Activated T-helper 17 cell treated with anti-CD3 and anti-CD28 coated beads, Interleukin-2, amount 50 U/mL, for 72 hours (primary cell): ENCODE results near the gene ASB16. TPM values are rescaled to one million over a fixed set of nuclear protein-coding genes. Genes with fewer than 3 reads are reported as not detected.
"Not testable (repeated sequence)": the region's sequence is repeated elsewhere in the genome, so short reads cannot be mapped to it uniquely, and the experiment has no call there.

Source experiments
- ATAC-seq: fragments of 150-1000 bp; cut with Tn5 transposase; replicated peaks from 2 replicates; pipeline ENCODE4 v1.10.0; 2021; ENCODE audit warnings: mild to moderate bottlenecking, moderate library complexity
- H3K27ac Mint-ChIP-seq: one replicate; pipeline ENCODE4 v1.8.0; 2022; ENCODE audit warnings: mixed read lengths
- H3K27me3 Mint-ChIP-seq: one replicate; pipeline ENCODE4 v1.8.0; 2022; ENCODE audit warnings: mixed read lengths
- H3K36me3 Mint-ChIP-seq: one replicate; pipeline ENCODE4 v1.8.0; 2022; ENCODE audit warnings: low read depth, mild to moderate bottlenecking, mixed read lengths
- H3K4me1 Mint-ChIP-seq: one replicate; pipeline ENCODE4 v1.8.0; 2022; ENCODE audit warnings: mixed read lengths
- H3K4me3 Mint-ChIP-seq: one replicate; pipeline ENCODE4 v1.8.0; 2022; ENCODE audit warnings: mild to moderate bottlenecking, mixed read lengths
- H3K9me3 Mint-ChIP-seq: one replicate; pipeline ENCODE4 v1.8.0; 2022; ENCODE audit warnings: mixed read lengths
- total RNA-seq, 2 donors: library from RNA; stranded (reverse); gene quantifications; one replicate each; pipeline ENCODE4 v1.2.3, GENCODE V29; 2022

Gene ASB16
- total RNA-seq, 2 donors from 2014 or later: 0.22 to 0.58 TPM

- Mint-ChIP-seq H3K27ac (peak overlapping the region; percentile 82), H3K4me3 (peak overlapping the region; percentile 61), H3K4me1 (peaks cover 6% of the 10 kb centered on the region), H3K9me3 (no peaks in the 10 kb centered on the region), H3K27me3 (no peaks in the 10 kb centered on the region), H3K36me3 (no peaks in the 10 kb centered on the region)
- peak; percentile 84 for ATAC-seq
These were observed 32.4 kb upstream of the ASB16 start for GRCh38 chr17:44137891-44138709.

- not testable (repeated sequence) for H3K27me3 Mint-ChIP-seq, H3K4me1 Mint-ChIP-seq, H3K9me3 Mint-ChIP-seq, ATAC-seq, H3K4me3 Mint-ChIP-seq, H3K27ac Mint-ChIP-seq
- peaks cover 41% of the 10 kb centered on the region for H3K36me3 Mint-ChIP-seq
These were observed 26.6 kb upstream of the ASB16 start for GRCh38 chr17:44143921-44144320.

- no peak for ATAC-seq
- no peaks in the 10 kb centered on the region for H3K4me1 Mint-ChIP-seq
- peaks cover 52% of the 10 kb centered on the region for H3K36me3 Mint-ChIP-seq
- H3K27me3 Mint-ChIP-seq: no peaks in the 10 kb centered on the region
- no peaks in the 10 kb centered on the region for H3K9me3 Mint-ChIP-seq
- no peak overlapping the region for H3K4me3 Mint-ChIP-seq
- no peak overlapping the region for H3K27ac Mint-ChIP-seq
These were observed 25.4 kb upstream of the ASB16 start for GRCh38 chr17:44144966-44145739.

- Mint-ChIP-seq H3K4me3 (no peak overlapping the region), H3K4me1 (no peaks in the 10 kb centered on the region), H3K27me3 (no peaks in the 10 kb centered on the region), H3K27ac (no peak overlapping the region), H3K36me3 (peaks cover 60% of the 10 kb centered on the region), H3K9me3 (no peaks in the 10 kb centered on the region)
- no peak for ATAC-seq
These were observed 23.8 kb upstream of the ASB16 start for GRCh38 chr17:44146375-44147346.

GRCh38 chr17:44147812-44148211, 22.7 kb upstream of the ASB16 start:
- Mint-ChIP-seq H3K4me3 (no peak overlapping the region), H3K4me1 (no peaks in the 10 kb centered on the region), H3K9me3 (no peaks in the 10 kb centered on the region), H3K27ac (no peak overlapping the region), H3K27me3 (no peaks in the 10 kb centered on the region), H3K36me3 (peaks cover 69% of the 10 kb centered on the region)
- no peak for ATAC-seq

GRCh38 chr17:44149066-44149465, 21.4 kb upstream of the ASB16 start:
- H3K27me3 Mint-ChIP-seq, H3K9me3 Mint-ChIP-seq, H3K27ac Mint-ChIP-seq, H3K4me1 Mint-ChIP-seq, H3K4me3 Mint-ChIP-seq, ATAC-seq: not testable (repeated sequence)
- peaks cover 72% of the 10 kb centered on the region for H3K36me3 Mint-ChIP-seq

- Mint-ChIP-seq H3K4me3 (no peak overlapping the region), H3K4me1 (no peaks in the 10 kb centered on the region), H3K36me3 (peaks cover 72% of the 10 kb centered on the region), H3K9me3 (no peaks in the 10 kb centered on the region), H3K27ac (no peak overlapping the region), H3K27me3 (no peaks in the 10 kb centered on the region)
- no peak for ATAC-seq
These were observed 20.7 kb upstream of the ASB16 start for GRCh38 chr17:44149750-44150329.

- Mint-ChIP-seq H3K27me3 (no peaks in the 10 kb centered on the region), H3K9me3 (no peaks in the 10 kb centered on the region), H3K4me1 (no peaks in the 10 kb centered on the region), H3K36me3 (peaks cover 43% of the 10 kb centered on the region), H3K4me3 (no peak overlapping the region), H3K27ac (no peak overlapping the region)
- ATAC-seq: no peak
These were observed 17.6 kb upstream of the ASB16 start for GRCh38 chr17:44152875-44153274.

- H3K4me1 Mint-ChIP-seq: peaks cover 7% of the 10 kb centered on the region
These were observed 15.0 kb upstream of the ASB16 start for GRCh38 chr17:44155488-44155887.

GRCh38 chr17:44159519-44160210, 10.8 kb upstream of the ASB16 start:
- peaks cover 5% of the 10 kb centered on the region for H3K36me3 Mint-ChIP-seq
- peak overlapping the region; percentile 50 for H3K4me3 Mint-ChIP-seq
- ATAC-seq: peak; percentile 74
- H3K27ac Mint-ChIP-seq: peak overlapping the region; percentile 42
- peaks cover 7% of the 10 kb centered on the region for H3K4me1 Mint-ChIP-seq
- H3K9me3 Mint-ChIP-seq: no peaks in the 10 kb centered on the region
- no peaks in the 10 kb centered on the region for H3K27me3 Mint-ChIP-seq

More at GRCh38 chr17:44155488-44155887, 15.0 kb upstream of the ASB16 start:
- Mint-ChIP-seq H3K27me3 (no peaks in the 10 kb centered on the region), H3K9me3 (no peaks in the 10 kb centered on the region), H3K27ac (no peak overlapping the region), H3K36me3 (peaks cover 22% of the 10 kb centered on the region), H3K4me3 (no peak overlapping the region)
- no peak for ATAC-seq

- H3K9me3 Mint-ChIP-seq: no peaks in the 10 kb centered on the region
- no peak overlapping the region for H3K27ac Mint-ChIP-seq
- no peaks in the 10 kb centered on the region for H3K36me3 Mint-ChIP-seq
- no peak overlapping the region for H3K4me3 Mint-ChIP-seq
- H3K27me3 Mint-ChIP-seq: no peaks in the 10 kb centered on the region
- no peak for ATAC-seq
- H3K4me1 Mint-ChIP-seq: peaks cover 10% of the 10 kb centered on the region
These were observed 6.0 kb upstream of the ASB16 start for GRCh38 chr17:44164476-44164875.

GRCh38 chr17:44167181-44167861, 3.2 kb upstream of the ASB16 start:
- ATAC-seq: no peak
- H3K27ac Mint-ChIP-seq: peak overlapping the region; percentile 73

GRCh38 chr17:44170135-44170498, 387 bp upstream of the ASB16 start:
- Mint-ChIP-seq H3K27ac (no peak overlapping the region), H3K4me1 (peaks cover 7% of the 10 kb centered on the region), H3K9me3 (no peaks in the 10 kb centered on the region), H3K36me3 (no peaks in the 10 kb centered on the region), H3K4me3 (no peak overlapping the region), H3K27me3 (no peaks in the 10 kb centered on the region)
- no peak for ATAC-seq

More at GRCh38 chr17:44167181-44167861, 3.2 kb upstream of the ASB16 start:
- Mint-ChIP-seq H3K4me3 (no peak overlapping the region), H3K4me1 (peaks cover 7% of the 10 kb centered on the region), H3K36me3 (no peaks in the 10 kb centered on the region), H3K27me3 (no peaks in the 10 kb centered on the region), H3K9me3 (no peaks in the 10 kb centered on the region)
